Measurements from ENCODE around the gene BICRA.
"Not testable (repeated sequence)": the region's sequence is repeated elsewhere in the genome, so short reads cannot be mapped to it uniquely, and the experiment has no call there.

The BICRA gene

DNA sequence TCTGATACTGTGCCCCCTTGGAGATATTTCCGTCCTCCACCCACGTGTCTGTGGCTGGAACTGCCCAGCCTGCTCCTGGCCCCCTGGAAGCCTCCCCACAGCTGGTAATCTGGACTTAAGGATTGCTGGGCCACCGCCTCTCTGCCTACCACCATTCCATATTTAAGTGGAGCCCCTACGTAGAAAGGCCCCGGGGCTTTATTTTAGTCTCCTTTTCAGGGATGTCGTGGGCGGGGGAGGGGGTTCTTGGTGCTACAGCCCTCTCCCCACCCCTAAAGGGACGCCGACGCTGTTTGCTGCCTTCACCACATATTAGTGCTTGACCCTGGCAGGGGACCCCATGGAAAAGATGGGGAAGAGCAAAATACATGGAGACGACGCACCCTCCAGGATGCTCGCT lies 133.7 kb downstream of the BICRA start:
- H3K4me3 Mint-ChIP-seq, result peak overlapping the region; percentile 78 to 88
- no peak for DNase-seq
- no peaks in the 10 kb centered on the region for H3K27me3 Mint-ChIP-seq
- H3K9me3 Mint-ChIP-seq, result no peaks in the 10 kb centered on the region
- no peak for ATAC-seq
- peaks cover 42% of the 10 kb centered on the region for H3K4me1 Mint-ChIP-seq
- peak overlapping the region in 1 of 2 donors; percentile 6 for H3K27ac Mint-ChIP-seq

DNA sequence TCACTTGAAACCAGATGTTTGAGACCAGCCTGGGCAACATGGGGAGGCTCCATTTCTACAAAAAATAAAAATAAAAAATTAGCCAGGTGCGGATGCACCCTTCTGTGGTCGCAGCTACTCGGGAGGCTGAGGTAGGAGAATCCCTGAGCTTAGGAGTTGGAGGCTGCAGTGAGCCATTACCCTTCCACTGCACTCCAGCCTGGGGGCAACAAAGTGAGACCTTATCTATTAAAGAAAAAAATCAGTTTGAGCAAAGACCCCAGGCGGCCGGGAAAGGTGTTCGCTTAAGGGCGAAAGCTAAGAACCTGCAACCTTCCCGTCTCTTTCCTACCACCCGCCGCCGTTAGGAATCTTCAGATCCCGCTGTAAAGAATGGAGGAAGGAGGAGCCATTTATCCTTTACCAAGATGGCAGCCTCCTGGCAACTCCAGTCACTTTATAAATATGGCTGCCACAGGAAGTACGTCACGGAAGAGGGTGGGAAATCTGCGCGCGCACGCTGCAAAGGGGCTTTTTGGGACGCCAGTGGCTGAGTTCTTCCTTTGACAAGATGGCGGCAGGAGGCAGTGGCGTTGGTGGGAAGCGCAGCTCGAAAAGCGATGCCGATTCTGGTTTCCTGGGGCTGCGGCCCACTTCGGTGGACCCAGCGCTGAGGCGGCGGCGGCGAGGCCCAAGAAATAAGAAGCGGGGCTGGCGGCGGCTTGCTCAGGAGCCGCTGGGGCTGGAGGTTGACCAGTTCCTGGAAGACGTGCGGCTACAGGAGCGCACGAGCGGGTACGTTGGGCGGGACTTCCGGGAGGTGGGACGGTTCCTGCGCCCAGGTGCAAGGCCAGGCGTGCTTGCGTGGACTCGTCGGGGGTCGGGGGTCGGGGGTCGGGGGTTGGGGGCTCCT lies 136.3 kb downstream of the BICRA start, which contains the start of gene NOP53:
NOP53 (plus strand) TSS at position 537 of the 892 bp plus-strand sequence; CDS start at position 551, 14 bp downstream.
- Mint-ChIP-seq H3K4me3 (peak within 1 kb of the TSS; percentile 98 to 100), H3K9me3 (no peaks in the 10 kb centered on the region), H3K27ac (peak within 1 kb of the TSS; percentile 100), H3K27me3 (no peaks in the 10 kb centered on the region), H3K4me1 (peaks cover 67% of the 10 kb centered on the region)
- ATAC-seq, result peak; percentile 79
- DNase-seq, result peak; percentile 96 to 97

DNA sequence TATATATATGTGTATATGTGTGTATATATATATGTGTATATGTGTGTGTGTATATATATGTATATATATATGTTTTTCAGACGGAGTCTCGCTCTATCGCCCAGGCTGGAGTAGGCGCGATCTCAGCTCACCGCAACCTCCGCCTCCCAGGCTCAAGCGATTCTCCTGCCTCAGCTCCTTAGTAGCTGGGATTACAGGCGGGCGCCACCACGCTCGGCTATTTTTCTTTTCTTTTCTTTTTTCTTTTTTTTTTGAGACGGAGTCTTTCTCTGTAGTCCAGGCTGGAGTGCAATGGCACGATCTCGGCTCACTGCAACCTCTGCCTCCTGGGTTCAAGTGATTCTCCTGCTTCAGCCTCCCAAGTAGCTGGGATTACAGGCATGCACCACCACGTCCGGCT lies 137.2 kb downstream of the BICRA start:
- Mint-ChIP-seq H3K4me3 (peak overlapping the region; percentile 98 to 100), H3K27ac (peak overlapping the region; percentile 46 to 63), H3K4me1 (peaks cover 73% of the 10 kb centered on the region)
- not testable (repeated sequence) for H3K27me3 Mint-ChIP-seq, ATAC-seq, DNase-seq, H3K9me3 Mint-ChIP-seq

DNA sequence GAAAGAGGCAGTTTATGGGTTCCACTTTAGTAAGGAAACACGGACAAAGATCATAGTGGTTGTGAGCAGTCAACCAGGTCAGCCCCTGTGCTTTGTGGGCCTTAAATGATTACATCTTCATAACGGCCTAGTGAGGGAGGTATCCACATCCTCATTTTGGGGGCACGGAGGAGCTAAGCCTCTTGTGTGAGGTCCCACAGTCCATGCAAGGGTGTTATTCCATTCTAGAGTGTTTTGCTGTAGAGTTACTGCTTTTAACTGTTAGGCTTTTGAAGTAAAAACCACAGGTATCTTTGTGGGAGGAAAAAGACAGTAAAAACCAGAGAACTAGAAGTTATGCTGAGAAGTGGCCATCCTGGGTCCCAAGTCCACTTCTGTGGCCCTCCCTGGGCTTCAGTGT lies 140.4 kb downstream of the BICRA start:
- DNase-seq (no peak), ATAC-seq (peak; percentile 16)
- Mint-ChIP-seq H3K4me3 (peak overlapping the region; percentile 46 to 59), H3K4me1 (peaks cover 75% of the 10 kb centered on the region), H3K9me3 (no peaks in the 10 kb centered on the region), H3K27ac (peak overlapping the region; percentile 75 to 95), H3K27me3 (no peaks in the 10 kb centered on the region)

- peak overlapping the region in 1 of 2 donors; percentile 48 for H3K27ac Mint-ChIP-seq
- no peak overlapping the region for H3K4me3 Mint-ChIP-seq
- no peaks in the 10 kb centered on the region for H3K9me3 Mint-ChIP-seq
- H3K4me1 Mint-ChIP-seq, result peaks cover 63% of the 10 kb centered on the region
- DNase-seq, result no peak
- H3K27me3 Mint-ChIP-seq, result no peaks in the 10 kb centered on the region
- ATAC-seq, result no peak
These were observed 141.8 kb downstream of the BICRA start for GRCh38 chr19:47750752-47751151.

DNA sequence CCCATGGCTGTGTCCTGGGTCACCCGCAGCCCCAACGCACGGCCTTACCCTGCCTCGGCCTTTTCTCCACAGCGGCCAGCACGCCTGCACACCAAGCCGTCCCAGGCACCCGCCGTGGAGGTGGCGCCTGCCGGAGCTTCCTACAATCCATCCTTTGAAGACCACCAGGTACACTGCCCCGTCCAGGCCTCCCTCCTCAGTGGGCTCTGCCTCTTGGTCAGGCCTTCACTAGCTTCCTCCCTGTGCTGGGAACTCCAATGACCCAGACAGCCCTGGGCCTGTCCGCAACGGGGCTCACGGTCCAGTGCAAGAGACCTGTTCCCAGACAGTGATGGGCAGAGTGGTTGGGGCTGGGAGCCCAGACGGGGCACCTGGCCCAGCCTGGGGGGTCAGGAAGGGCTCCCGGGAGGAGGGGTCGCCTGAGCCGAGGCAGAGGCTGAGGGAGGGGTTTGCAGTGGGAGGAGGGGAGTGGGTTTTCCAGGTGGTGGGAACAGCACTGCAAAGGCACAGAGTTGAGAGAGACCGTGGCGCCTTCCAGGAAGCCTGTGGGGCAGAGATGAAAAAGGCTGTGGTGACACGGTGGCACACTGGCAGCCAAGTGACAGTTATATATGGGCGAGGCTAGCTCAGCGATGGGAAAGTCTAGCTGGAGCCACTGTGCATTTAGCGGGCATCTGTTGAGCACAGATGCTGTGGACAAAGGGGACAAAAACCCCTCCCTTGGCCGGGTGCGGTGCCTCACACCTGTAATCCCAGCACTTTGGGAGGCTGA lies 143.7 kb downstream of the BICRA start:
- Mint-ChIP-seq H3K27me3 (no peaks in the 10 kb centered on the region), H3K27ac (peak overlapping the region in 1 of 2 donors; percentile 96), H3K9me3 (no peaks in the 10 kb centered on the region), H3K4me1 (peaks cover 59% of the 10 kb centered on the region), H3K4me3 (peak overlapping the region in 1 of 2 donors; percentile 21)
- ATAC-seq, result no peak
- DNase-seq, result no peak
